GM12891 (cell line): ENCODE measurements around the gene C19orf44.

Source experiments
- PAX5 ChIP-seq: IDR thresholded peaks from 2 replicates; pipeline ENCODE4 v1.6.1; 2011; ENCODE audit warnings: low read length, moderate library complexity, mild to moderate bottlenecking; ENCODE audit not compliant: insufficient read depth, severe bottlenecking
- POLR2A ChIP-seq: IDR thresholded peaks from 2 replicates; pipeline ENCODE4 v1.6.1; 2011; ENCODE audit warnings: low read depth, low read length, control low read depth
- POLR2AphosphoS5 ChIP-seq: IDR thresholded peaks from 2 replicates; pipeline ENCODE4 v1.6.1; 2011; ENCODE audit warnings: low read depth, low read length, control low read depth
- POU2F2 ChIP-seq: IDR thresholded peaks from 2 replicates; pipeline ENCODE4 v1.6.1; 2011; ENCODE audit warnings: low read depth, mild to moderate bottlenecking, control low read depth, low read length, moderate library complexity
- SPI1 ChIP-seq: IDR thresholded peaks from 2 replicates; pipeline ENCODE4 v1.6.1; 2011; ENCODE audit warnings: low read depth, low read length, control low read depth
- TAF1 ChIP-seq: IDR thresholded peaks from 2 replicates; pipeline ENCODE4 v1.6.1; 2011; ENCODE audit warnings: low read depth, low read length, control low read depth

- TF ChIP-seq POLR2A (no peak), POLR2AphosphoS5 (no peak), TAF1 (no peak), SPI1 (no peak), PAX5 (no peak), POU2F2 (no peak)
These were observed 13.2 kb downstream of the C19orf44 start for GRCh38 chr19:16509141-16510061.
